ENCODE measurements around the gene USP48. TPM values are rescaled to one million over a fixed set of nuclear protein-coding genes. Genes with fewer than 3 reads are reported as not detected.

Gene USP48
- total RNA-seq, 1 experiment from 2014 or later = 84.8 TPM

GRCh38 chr1:21830792-21831453 is 48.0 kb upstream of the USP48 start:
- Histone ChIP-seq H3K23me2 (ENCODE audit: insufficient read length, low read depth, low read length, poor library complexity, severe bottlenecking) (no peaks in the 10 kb centered on the region), H2AK5ac (ENCODE audit: insufficient read length, low read length) (no peak overlapping the region), H3K4ac (ENCODE audit: low read depth, low read length) (no peak overlapping the region), H2BK120ac (ENCODE audit: low read depth, low read length, poor library complexity, severe bottlenecking) (no peak overlapping the region), H3K79me1 (ENCODE audit: insufficient read depth, low read depth, low read length, poor library complexity, severe bottlenecking) (no peaks in the 10 kb centered on the region), H2BK15ac (ENCODE audit: low read depth, low read length) (no peak overlapping the region), H3K27me3 (ENCODE audit: insufficient read depth, low read length) (no peaks in the 10 kb centered on the region), H3K4me2 (ENCODE audit: insufficient read depth, insufficient read length, low read length) (no peak overlapping the region), H3K9me3 (ENCODE audit: control insufficient read depth, low read depth, low read length) (peaks cover 10% of the 10 kb centered on the region), H2AFZ (ENCODE audit: low read length) (no peak overlapping the region), H4K8ac (replicated peaks; ENCODE audit: insufficient read length, low read depth, low read length) (no peak overlapping the region), H2BK12ac (ENCODE audit: insufficient read length, low read depth, low read length) (no peak overlapping the region), H4K20me1 (ENCODE audit: control insufficient read depth, insufficient read depth, insufficient read length) (no peaks in the 10 kb centered on the region), H3K14ac (ENCODE audit: insufficient read depth, low read length) (no peak overlapping the region), H3K4me1 (ENCODE audit: insufficient read depth, low read length) (no peaks in the 10 kb centered on the region), H3T11ph (ENCODE audit: low read length) (no peak overlapping the region), H2BK5ac (ENCODE audit: insufficient read length, low read length) (no peak overlapping the region), H3K56ac (ENCODE audit: insufficient read length, low read depth, low read length) (no peak overlapping the region), H3K23ac (ENCODE audit: insufficient read length, low read depth, low read length) (no peak overlapping the region), H3K9ac (ENCODE audit: extremely low read depth, insufficient read length, low read length) (no peak overlapping the region), H2BK20ac (ENCODE audit: low read depth, low read length, poor library complexity, severe bottlenecking) (no peak overlapping the region), H3K27ac (ENCODE audit: insufficient read length, low read depth, low read length) (no peak overlapping the region), H3K18ac (ENCODE audit: insufficient read length, low read depth, low read length) (no peak overlapping the region), H4K5ac (ENCODE audit: insufficient read length, low read depth, low read length) (no peak overlapping the region), H3K79me2 (ENCODE audit: insufficient read depth, low read length) (no peaks in the 10 kb centered on the region), H4K91ac (ENCODE audit: insufficient read length, low read depth, low read length) (no peak overlapping the region)
- DNase-seq = no peak
- WGBS (ENCODE audit: extremely low coverage, insufficient read length, low lambda C conversion rate) = no CpG with 5 or more reads among the region's 23 CpGs
- TF ChIP-seq CTCF (conservative IDR thresholded peaks at IDR 0.05) = no peak
- peaks cover 45 to 87% (median 78%) of the 10 kb centered on the region in 3 experiments for H3K36me3 Mint-ChIP-seq (ENCODE audit: insufficient read depth in 1 of 3, low read depth in 3 of 3)
- H3K27me3 Mint-ChIP-seq (ENCODE audit: low read depth) = no peaks in the 10 kb centered on the region; the same call in 1 of the 2 replicates
- H3K27ac Mint-ChIP-seq = peak overlapping the region in 1 of 3 experiments; percentile 49; a peak in 2 of 7 replicates
- H3K4me3 Mint-ChIP-seq = no peak overlapping the region
- no peaks in the 10 kb centered on the region for H3K4me1 Mint-ChIP-seq
- peaks cover 16% of the 10 kb centered on the region in 2 experiments for H3K9me3 Mint-ChIP-seq
